Erythroblast (primary cell): ENCODE measurements around the gene TAS1R2.

Experiments
- GATA1 ChIP-seq: IDR thresholded peaks from 2 replicates; pipeline ENCODE4 v1.6.1; 2011; ENCODE audit warnings: low read depth, mild to moderate bottlenecking, control low read depth, low read length, moderate library complexity
- POLR2A ChIP-seq: IDR thresholded peaks from 2 replicates; pipeline ENCODE4 v1.6.1; 2011; ENCODE audit warnings: mild to moderate bottlenecking, low read length

GRCh38 chr1:18805150-18805879 lies 54.1 kb downstream of the TAS1R2 start:
- no peak for TF ChIP-seq GATA1
- TF ChIP-seq POLR2A = no peak
